K562 (cell line): ENCODE results near the gene CCDC27. TPM values are rescaled to one million over a fixed set of nuclear protein-coding genes. Genes with fewer than 3 reads are reported as not detected.

Experiments
- AFF4 ChIP-seq: sonication (generic); formaldehyde crosslinking; IDR thresholded peaks from 2 replicates; pipeline ENCODE4 v1.8.0; 2023; ENCODE audit warnings: mild to moderate bottlenecking, missing genetic modification reagents
- BCL6 ChIP-seq: fragments of 250-450 bp; sonication (Bioruptor Pico); IDR thresholded peaks from 2 replicates; pipeline ENCODE4 v1.4.0; 2020
- ETV1 ChIP-seq: fragments of 450-650 bp; conservative IDR thresholded peaks from 2 replicates; pipeline ENCODE4 v1.6.1; 2016; ENCODE audit warnings: missing genetic modification characterization, control low read depth, low read depth, missing compliant biosample characterization
- HMGN3 ChIP-seq: IDR thresholded peaks from 2 replicates; pipeline ENCODE4 v1.6.1; 2011; ENCODE audit warnings: borderline replicate concordance, low read depth, mild to moderate bottlenecking, mixed read lengths, low read length; ENCODE audit not compliant: insufficient read length; ENCODE audit errors: extremely low read depth
- NFIC ChIP-seq: fragments of 450-650 bp; IDR thresholded peaks from 2 replicates; pipeline ENCODE4 v1.6.1; 2017; ENCODE audit warnings: mild to moderate bottlenecking, inconsistent platforms
- NKRF ChIP-seq: fragments of 450-650 bp; IDR thresholded peaks from 2 replicates; pipeline ENCODE4 v1.6.1; 2016; ENCODE audit warnings: borderline replicate concordance
- ZBTB33 ChIP-seq: sonication (generic); formaldehyde crosslinking; IDR thresholded peaks from 2 replicates; pipeline ENCODE4 v1.8.1; 2023; ENCODE audit warnings: mild to moderate bottlenecking, missing genetic modification reagents
- ZBTB5 ChIP-seq: fragments of 450-650 bp; IDR thresholded peaks from 2 replicates; pipeline ENCODE4 v1.6.1; 2017; ENCODE audit warnings: antibody characterized with exemption
- ZNF592 ChIP-seq: fragments of 450-650 bp; IDR thresholded peaks from 2 replicates; pipeline ENCODE4 v1.6.1; 2017; ENCODE audit warnings: antibody characterized with exemption, mild to moderate bottlenecking
- polyA plus RNA-seq, 8 experiments: library from polyadenylated mRNA; depleted of rRNA in 4 of 8; stranded (reverse) in 5 of 8; unstranded in 3 of 8; fragments of >200 nt; fragmentation: Nextera tagmentation in 2 of 8; fragmentation: Illumina TruSeq in 1 of 8; extraction: Ambion mirVana in 2 of 8; extraction: Trizol in 1 of 8; gene quantifications; 2 replicates each; pipeline versions ENCODE4 v1.2.1 to v1.2.3, GENCODE V29; 2011 to 2014; ENCODE audit warnings: inconsistent platforms in 1 of 8, missing spikeins in 1 of 8
- total RNA-seq, 7 experiments: library from RNA; depleted of rRNA in 6 of 7; stranded (reverse); fragments of >200 nt in 6 of 7; fragmentation: Illumina TruSeq in 2 of 7; extraction: Trizol in 2 of 7; gene quantifications; 2 replicates each; pipeline versions ENCODE4 v1.2.1 to v1.2.3, GENCODE V29; 2011 to 2021; ENCODE audit warnings: low replicate concordance in 1 of 7

The CCDC27 gene
- total and polyA plus RNA-seq, 9 of the 15 experiments (the other 6 are each of a cell fraction or from before 2014, with no cell fraction given) = 0.01 to 0.04 TPM; not detected in 7

- no peak for TF ChIP-seq ZNF592
- no peak for TF ChIP-seq ZBTB33 (CRISPR knock-in tag)
- no peak for TF ChIP-seq BCL6 (CRISPR knock-in tag)
- no peak for TF ChIP-seq ZBTB5
- TF ChIP-seq ETV1 (tag) = no peak
- no peak for TF ChIP-seq NFIC
- no peak for TF ChIP-seq AFF4 (CRISPR knock-in tag)
- no peak for TF ChIP-seq NKRF
- peak; percentile 10 for TF ChIP-seq HMGN3
These were observed 5.8 kb upstream of the CCDC27 start (continued) for GRCh38 chr1:3746389-3746829.
